Keratinocyte (primary cell): ENCODE measurements around the gene USHBP1. TPM values are rescaled to one million over a fixed set of nuclear protein-coding genes. Genes with fewer than 3 reads are reported as not detected.

Experiments
- DNase-seq: peaks from one replicate; pipeline ENCODE4 v3.0.0-alpha.2; 2011; ENCODE audit warnings: low read depth, missing footprints, low spot score
- FAIRE-seq: peaks from 2 replicates; lab custom pipeline; 2011; peaks lifted over from hg19 to GRCh38; lab: Jason Lieb, UNC
- H2AFZ ChIP-seq: 2 replicates; pipeline ENCODE4 v1.6.0; 2012; ENCODE audit warnings: low read length, control low read depth, inconsistent platforms; ENCODE audit not compliant: control insufficient read depth
- H3K27ac ChIP-seq: 2 replicates; pipeline ENCODE4 v1.5.1; 2011; ENCODE audit warnings: low read length; ENCODE audit not compliant: control insufficient read depth, insufficient read depth
- H3K27me3 ChIP-seq: 3 replicates; pipeline ENCODE4 v1.6.0; 2011; ENCODE audit warnings: low read length; ENCODE audit not compliant: control insufficient read depth, insufficient read depth; ENCODE audit errors: extremely low read depth
- H3K36me3 ChIP-seq, 2 experiments: 2 replicates in 1 of 2; 3 replicates in 1 of 2; pipeline ENCODE4 v1.5.1; 2011; ENCODE audit warnings: low read length in 2 of 2, mild to moderate bottlenecking in 1 of 2; ENCODE audit not compliant: control insufficient read depth in 2 of 2, insufficient read depth in 2 of 2; ENCODE audit errors: extremely low read depth in 1 of 2
- H3K4me1 ChIP-seq: 3 replicates; pipeline ENCODE4 v1.5.1; 2011; ENCODE audit warnings: low read length; ENCODE audit not compliant: control insufficient read depth, insufficient read depth; ENCODE audit errors: extremely low read depth
- H3K4me2 ChIP-seq: 3 replicates; pipeline ENCODE4 v1.6.0; 2011; ENCODE audit warnings: low read depth, low read length; ENCODE audit not compliant: control insufficient read depth, insufficient read depth; ENCODE audit errors: extremely low read depth
- H3K4me3 ChIP-seq, 3 experiments: fragments of 200-600 bp in 1 of 3; sonication (generic) in 1 of 3; 2 replicates in 2 of 3; 3 replicates in 1 of 3; pipeline ENCODE4 v1.5.1; 2011 to 2016; ENCODE audit warnings: low read length in 3 of 3, mild to moderate bottlenecking in 3 of 3, control low read depth in 2 of 3, inconsistent platforms in 1 of 3, low read depth in 1 of 3, mixed read lengths in 1 of 3, mixed run types in 1 of 3, moderate library complexity in 1 of 3; ENCODE audit not compliant: control insufficient read depth in 2 of 3, insufficient read depth in 2 of 3; ENCODE audit errors: extremely low read depth in 1 of 3
- H3K79me2 ChIP-seq: 2 replicates; pipeline ENCODE4 v1.6.0; 2012; ENCODE audit warnings: low read length; ENCODE audit not compliant: control insufficient read depth, insufficient read depth
- H3K9ac ChIP-seq: 3 replicates; pipeline ENCODE4 v1.6.0; 2011; ENCODE audit warnings: low read length; ENCODE audit not compliant: control insufficient read depth, insufficient read depth; ENCODE audit errors: extremely low read depth
- H3K9me1 ChIP-seq: 3 replicates; pipeline ENCODE4 v1.6.0; 2011; ENCODE audit warnings: low read length; ENCODE audit not compliant: control insufficient read depth, insufficient read depth; ENCODE audit errors: extremely low read depth
- H3K9me3 ChIP-seq: 2 replicates; pipeline ENCODE4 v1.5.1; 2012; ENCODE audit warnings: low read depth, low read length; ENCODE audit not compliant: control insufficient read depth
- H4K20me1 ChIP-seq: 3 replicates; pipeline ENCODE4 v1.6.0; 2011; ENCODE audit warnings: low read length; ENCODE audit not compliant: control insufficient read depth, insufficient read depth; ENCODE audit errors: extremely low read depth
- CTCF ChIP-seq, 3 experiments: IDR thresholded peaks in 1 of 3; conservative IDR thresholded peaks in 1 of 3; optimal IDR thresholded peaks in 1 of 3; 2 replicates in 2 of 3; 3 replicates in 1 of 3; pipeline versions ENCODE3 to v1.5.1; 2011; ENCODE audit warnings: low read length in 3 of 3, mild to moderate bottlenecking in 3 of 3, moderate library complexity in 2 of 3, control low read depth in 1 of 3, inconsistent platforms in 1 of 3; ENCODE audit not compliant: insufficient read depth in 2 of 3; ENCODE audit errors: extremely low read depth in 1 of 3
- EZH2 ChIP-seq: IDR thresholded peaks from one replicate; pipeline ENCODE4 v1.6.1; 2012; ENCODE audit warnings: inconsistent platforms, mild to moderate bottlenecking, low read length, moderate library complexity
- dilution Hi-C: fragments of 300-500 bp; cut with MboI; formaldehyde crosslinking; loops from one replicate; pipeline ENCODE4 v1.7.0; 2020; ENCODE audit warnings: low sequenced_read_pairs; ENCODE audit not compliant: extremely low pct_ligation_motif_present
- polyA plus RNA-seq, 5 experiments: library from polyadenylated mRNA; depleted of rRNA in 3 of 5; stranded (reverse) in 3 of 5; stranded (forward) in 1 of 5; unstranded in 1 of 5; fragments of >200 nt; gene quantifications; 1 replicate in 1 of 5; 2 replicates in 3 of 5; 3 replicates in 1 of 5; pipeline versions ENCODE4 v1.2.1 to v1.2.3, GENCODE V29; 2011 to 2012; ENCODE audit warnings: missing spikeins in 2 of 5, low read depth in 1 of 5, low replicate concordance in 1 of 5

Gene USHBP1
- polyA plus RNA-seq, 1 donor (not counting 4 experiments of a cell fraction or from before 2014, with no cell fraction given): not detected

GRCh38 chr19:17244618-17245534 is 19.7 kb downstream of the USHBP1 start:
- Histone ChIP-seq H3K9me1 (no peaks in the 10 kb centered on the region), H3K9me3 (no peaks in the 10 kb centered on the region), H3K4me1 (peaks cover 26% of the 10 kb centered on the region), H3K27ac (no peak overlapping the region), H3K79me2 (peaks cover 40% of the 10 kb centered on the region), H4K20me1 (no peaks in the 10 kb centered on the region), H3K36me3 (no peaks in the 10 kb centered on the region), H3K4me3 (peak overlapping the region; percentile 82 to 92 (median 86)), H3K27me3 (no peaks in the 10 kb centered on the region), H3K4me2 (peak overlapping the region; percentile 70), H3K9ac (peak overlapping the region; percentile 73), H2AFZ (peak overlapping the region; percentile 37)
- dilution Hi-C loops: no loop called here
- FAIRE-seq (no peak), DNase-seq (no peak)
- TF ChIP-seq CTCF (optimal IDR thresholded peaks at IDR 0.05 in 1 of 3, IDR thresholded peaks at IDR 0.05 in 1 of 3, conservative IDR thresholded peaks at IDR 0.05 in 1 of 3; ENCODE audit: extremely low read depth in 1 of 3, insufficient read depth in 2 of 3, low read length in 3 of 3): no peak
- TF ChIP-seq EZH2: no peak

- TF ChIP-seq EZH2: no peak
- no peak for TF ChIP-seq CTCF (optimal IDR thresholded peaks at IDR 0.05 in 1 of 3, IDR thresholded peaks at IDR 0.05 in 1 of 3, conservative IDR thresholded peaks at IDR 0.05 in 1 of 3; ENCODE audit: extremely low read depth in 1 of 3, insufficient read depth in 2 of 3, low read length in 3 of 3)
- dilution Hi-C loops: no loop called here
- no peak for FAIRE-seq
- no peaks in the 10 kb centered on the region for H3K27me3 ChIP-seq
- H3K9ac ChIP-seq: peak overlapping the region; percentile 73
- no peak for DNase-seq
- no peaks in the 10 kb centered on the region for H3K9me1 ChIP-seq
- peaks cover 40% of the 10 kb centered on the region for H3K79me2 ChIP-seq
- no peaks in the 10 kb centered on the region for H4K20me1 ChIP-seq
- H2AFZ ChIP-seq: peak overlapping the region; percentile 37
- no peaks in the 10 kb centered on the region for H3K9me3 ChIP-seq
- peak overlapping the region; percentile 82 to 92 (median 86) for H3K4me3 ChIP-seq
- H3K4me2 ChIP-seq: peak overlapping the region; percentile 70
- no peak overlapping the region for H3K27ac ChIP-seq
- no peaks in the 10 kb centered on the region for H3K36me3 ChIP-seq
- peaks cover 26% of the 10 kb centered on the region for H3K4me1 ChIP-seq
Observed at GRCh38 chr19:17243830-17244617, 20.5 kb downstream of the USHBP1 start.
